Heart left ventricle (tissue), 13 donors: Measurements from ENCODE around the gene LATS1.

ENCODE experiments used
- CTCF ChIP-seq, 12 donors: fragments of 200-600 bp; sonication (generic) in 4 of 12; IDR thresholded peaks; one replicate each; pipeline versions ENCODE4 v1.5.0 to v1.8.0; 2018 to 2022; ENCODE audit warnings: antibody characterized with exemption in 12 of 12, mild to moderate bottlenecking in 5 of 12
- POLR2A ChIP-seq, 2 donors: fragments of 450-650 bp; IDR thresholded peaks; one replicate each; pipeline ENCODE4 v1.6.1; 2017; ENCODE audit warnings: antibody characterized with exemption in 2 of 2, mild to moderate bottlenecking in 2 of 2, moderate library complexity in 2 of 2
- donor health status: ischemic (EF 13 %, LVEDD 7.1; RV severe dilation, severe dysfunction).
- donor health status: DM: no; HTN: yes; CAD: no.
- donor health status: DM: no; HTN: no; CAD: no.
- donor health status: ischemic (EF 25% LVEDD 6.9; RV normal size, moderate dysfunction).
- donor health status: ischemic (EF 25% LVEDD 5.7; RV mildly dilated, moderate dysfunction).
- donor health status: ischemic (EF 35%, LVEDD 5.7; RV mildly dilated, moderate dysfunction).
- donor health status: nonischemic (EF 11% LVEDD 7.7; RV severe dilation, severe dysfunction).
- donor health status: DM: yes; HTN: yes; CAD: no.
- donor health status: PGD.
- donor health status: ischemic (EF 29% LVEDD 5.4; RV normal size, mild dysfunction).
- donor health status: nonischemic (EF 23%, LVEDD 6.1; RV moderate dilation, normal function).

DNA sequence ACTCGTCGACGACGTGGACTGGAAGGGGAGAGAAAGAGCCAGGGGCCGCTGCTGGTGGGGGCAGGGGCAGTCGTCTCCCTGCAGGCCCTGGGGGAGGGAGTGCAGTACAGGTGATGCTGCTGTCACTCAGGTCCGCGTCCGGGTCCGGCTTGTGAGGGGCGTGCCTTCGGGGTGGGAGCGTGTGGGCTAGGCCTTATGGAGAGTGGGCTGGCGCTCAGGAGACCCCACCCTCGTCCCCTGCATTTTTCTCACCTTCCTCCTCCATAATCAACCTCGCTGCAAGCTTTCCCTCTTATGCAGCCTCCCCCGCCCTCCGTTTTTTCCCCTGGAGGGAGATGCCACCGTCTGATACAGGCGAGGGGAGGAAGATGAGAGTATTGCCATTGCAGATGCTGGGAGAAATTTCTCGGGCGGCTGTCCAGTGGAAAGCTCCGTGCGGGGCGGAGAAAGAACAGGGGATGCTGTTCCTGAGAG lies 32.3 kb upstream of the LATS1 start:
- TF ChIP-seq CTCF (IDR thresholded peaks at IDR 0.05) (no peak), POLR2A (IDR thresholded peaks at IDR 0.05) (no peak)
